B cell (primary cell): ENCODE results near the gene SSU72. TPM values are rescaled to one million over a fixed set of nuclear protein-coding genes. Genes with fewer than 3 reads are reported as not detected.

Experiments used
- ATAC-seq: fragments of 200-7000 bp; cut with Tn5 transposase; one replicate; pipeline ENCODE4 v1.10.0; 2021; ENCODE audit warnings: low read depth, mild to moderate bottlenecking, moderate number of reproducible peaks, moderate library complexity
- CTCF ChIA-PET: fragments of 350-600 bp; sonication (Branson Sonifier 250); formaldehyde crosslinking; loops from one replicate; lab custom pipeline; 2021; ENCODE audit warnings: antibody characterized with exemption, inconsistent platforms; lab: Charles Lee
- POLR2A ChIA-PET: fragments of 350-600 bp; sonication (Branson Sonifier 250); formaldehyde crosslinking; loops from one replicate; lab custom pipeline; 2021; ENCODE audit warnings: antibody characterized with exemption; lab: Charles Lee
- DNase-seq: peaks from one replicate; pipeline ENCODE4 v3.0.0; 2013
- H2AFZ ChIP-seq: 2 replicates; pipeline ENCODE4 v1.6.1; 2012; ENCODE audit warnings: mild to moderate bottlenecking, low read depth, low read length; ENCODE audit not compliant: insufficient read depth, poor library complexity, severe bottlenecking
- H3K27ac ChIP-seq, 2 donors: 1 replicate in 1 of 2; 2 replicates in 1 of 2; pipeline ENCODE4 v1.5.1; 2012 to 2013; ENCODE audit warnings: low read length in 2 of 2, mild to moderate bottlenecking in 2 of 2, moderate library complexity in 1 of 2
- H3K27me3 ChIP-seq, 4 experiments: fragments of 200-600 bp in 1 of 4; sonication (generic) in 1 of 4; replicated peaks in 1 of 4; 1 replicate in 2 of 4; 2 replicates in 2 of 4; pipeline versions ENCODE4 v1.6.1 to v1.7.0; 2013 to 2016; ENCODE audit warnings: low read length in 3 of 4, mild to moderate bottlenecking in 2 of 4, mixed read lengths in 1 of 4, moderate library complexity in 1 of 4; ENCODE audit not compliant: insufficient read depth in 4 of 4, control insufficient read depth in 3 of 4; ENCODE audit errors: control extremely low read depth in 1 of 4
- H3K36me3 ChIP-seq, 2 experiments: replicated peaks in 1 of 2; 1 replicate in 1 of 2; 2 replicates in 1 of 2; pipeline versions ENCODE4 v1.6.1 to v1.7.1; 2013; ENCODE audit warnings: low read length in 1 of 2; ENCODE audit not compliant: insufficient read depth in 2 of 2, control insufficient read depth in 1 of 2; ENCODE audit errors: control extremely low read depth in 1 of 2, extremely low read depth in 1 of 2
- H3K4me1 ChIP-seq, 2 donors: fragments of 200-600 bp in 1 of 2; sonication (generic) in 1 of 2; 1 replicate in 1 of 2; 2 replicates in 1 of 2; pipeline versions ENCODE4 v1.5.1 to v1.6.1; 2013 to 2017; ENCODE audit warnings: low read length in 2 of 2; ENCODE audit not compliant: control insufficient read depth in 2 of 2, insufficient read depth in 2 of 2
- H3K4me2 ChIP-seq: replicated peaks from 2 replicates; pipeline ENCODE3; 2012; ENCODE audit warnings: mild to moderate bottlenecking, low read depth, low read length; ENCODE audit not compliant: poor library complexity, severe bottlenecking
- H3K4me3 ChIP-seq, 5 experiments: fragments of 200-600 bp in 1 of 5; sonication (generic) in 1 of 5; 1 replicate in 3 of 5; 2 replicates in 2 of 5; pipeline versions ENCODE4 v1.5.1 to v1.7.0; 2011 to 2016; ENCODE audit warnings: low read length in 4 of 5, mild to moderate bottlenecking in 4 of 5, low read depth in 2 of 5, control low read depth in 1 of 5, moderate library complexity in 1 of 5; ENCODE audit not compliant: insufficient read depth in 1 of 5; ENCODE audit errors: control extremely low read depth in 1 of 5, extremely low read depth in 1 of 5
- H3K79me2 ChIP-seq: fragments of 200-600 bp; sonication (generic); one replicate; pipeline ENCODE4 v1.6.0; 2016; ENCODE audit warnings: low read length; ENCODE audit not compliant: control insufficient read depth, insufficient read depth
- H3K9ac ChIP-seq: fragments of 200-600 bp; sonication (generic); 2 replicates; pipeline ENCODE4 v1.6.1; 2017; ENCODE audit warnings: mild to moderate bottlenecking, low read length, moderate library complexity
- H3K9me3 ChIP-seq, 3 donors: one replicate each; pipeline versions ENCODE4 v1.6.1 to v1.7.1; 2013; ENCODE audit warnings: low read length in 2 of 3; ENCODE audit not compliant: control insufficient read depth in 2 of 3, insufficient read depth in 1 of 3; ENCODE audit errors: control extremely low read depth in 1 of 3
- H4K20me1 ChIP-seq: 2 replicates; pipeline ENCODE4 v1.6.0; 2012; ENCODE audit warnings: mild to moderate bottlenecking, low read length; ENCODE audit not compliant: insufficient read depth, control insufficient read depth, poor library complexity, severe bottlenecking
- H3K27ac Mint-ChIP-seq: one replicate; pipeline ENCODE4 v1.8.0; 2021; ENCODE audit warnings: mixed read lengths
- H3K27me3 Mint-ChIP-seq: one replicate; pipeline ENCODE4 v1.8.0; 2021; ENCODE audit warnings: mixed read lengths
- H3K4me1 Mint-ChIP-seq: one replicate; pipeline ENCODE4 v1.8.0; 2021; ENCODE audit warnings: mixed read lengths
- H3K4me3 Mint-ChIP-seq: one replicate; pipeline ENCODE4 v1.8.0; 2021; ENCODE audit warnings: mixed read lengths
- H3K9me3 Mint-ChIP-seq: one replicate; pipeline ENCODE4 v1.8.0; 2022; ENCODE audit warnings: mixed read lengths; ENCODE audit not compliant: insufficient read depth
- EZH2 ChIP-seq: IDR thresholded peaks from 2 replicates; pipeline ENCODE4 v1.6.1; 2012; ENCODE audit warnings: borderline replicate concordance, low read depth, mild to moderate bottlenecking, moderate library complexity, low read length; ENCODE audit not compliant: insufficient read depth, poor library complexity, severe bottlenecking
- WGBS: methylation state at CpG from one replicate; pipeline ENCODE4 v1.1.5; 2013; ENCODE audit warnings: missing lambda C conversion rate; ENCODE audit not compliant: insufficient coverage; 5-methylcytosine and 5-hydroxymethylcytosine counted together
- intact Hi-C: fragments of 100-400 bp; cut with micrococcal nuclease; formaldehyde crosslinking; loops from one replicate; pipeline ENCODE4 v1.10.0; 2022
- polyA plus RNA-seq: library from polyadenylated mRNA; depleted of rRNA; stranded (reverse); fragments of >200 nt; gene quantifications from 2 replicates; pipeline ENCODE4 v1.2.3, GENCODE V29; 2012
- total RNA-seq, 2 donors: library from RNA; stranded (reverse); fragments of 120-200 nt in 1 of 2; gene quantifications; 1 replicate in 1 of 2; 2 replicates in 1 of 2; pipeline versions ENCODE4 v1.2.3 to v1.2.4, GENCODE V29; 2013 to 2022
- TF ChIP-seq, protein P1 (sequence below): fragments of 200-600 bp; IDR thresholded peaks from one replicate; pipeline ENCODE4 v1.8.0; 2022; ENCODE audit warnings: antibody characterized with exemption, mild to moderate bottlenecking

Gene SSU72
- total and polyA plus RNA-seq, 2 donors (not counting 1 experiment from before 2014, with no cell fraction given) = 86.8 to 112 TPM

DNA sequence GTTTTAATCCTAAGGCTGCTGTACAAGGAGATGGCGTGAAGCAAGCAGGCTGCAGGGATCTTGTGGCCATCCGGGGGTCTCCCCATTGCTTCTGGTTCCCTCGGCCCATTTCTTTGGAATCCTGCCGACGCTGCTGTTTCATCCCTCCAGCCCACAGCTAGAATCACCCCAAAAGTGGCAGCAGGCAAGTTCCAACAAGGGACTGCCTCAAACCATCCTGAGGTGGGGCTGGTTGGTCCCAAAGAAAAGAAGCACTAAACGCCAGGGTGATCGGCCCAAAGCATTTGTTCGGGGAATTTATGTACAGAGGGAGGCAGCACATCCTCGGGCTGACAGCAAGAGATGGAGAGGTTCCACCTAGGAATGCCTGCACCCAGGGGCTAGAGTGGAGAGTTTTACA, 36.1 kb upstream of the SSU72 start:
- WGBS = 95% methylated on average over 9 of the region's 9 CpGs
- TF ChIP-seq, protein P1, sequence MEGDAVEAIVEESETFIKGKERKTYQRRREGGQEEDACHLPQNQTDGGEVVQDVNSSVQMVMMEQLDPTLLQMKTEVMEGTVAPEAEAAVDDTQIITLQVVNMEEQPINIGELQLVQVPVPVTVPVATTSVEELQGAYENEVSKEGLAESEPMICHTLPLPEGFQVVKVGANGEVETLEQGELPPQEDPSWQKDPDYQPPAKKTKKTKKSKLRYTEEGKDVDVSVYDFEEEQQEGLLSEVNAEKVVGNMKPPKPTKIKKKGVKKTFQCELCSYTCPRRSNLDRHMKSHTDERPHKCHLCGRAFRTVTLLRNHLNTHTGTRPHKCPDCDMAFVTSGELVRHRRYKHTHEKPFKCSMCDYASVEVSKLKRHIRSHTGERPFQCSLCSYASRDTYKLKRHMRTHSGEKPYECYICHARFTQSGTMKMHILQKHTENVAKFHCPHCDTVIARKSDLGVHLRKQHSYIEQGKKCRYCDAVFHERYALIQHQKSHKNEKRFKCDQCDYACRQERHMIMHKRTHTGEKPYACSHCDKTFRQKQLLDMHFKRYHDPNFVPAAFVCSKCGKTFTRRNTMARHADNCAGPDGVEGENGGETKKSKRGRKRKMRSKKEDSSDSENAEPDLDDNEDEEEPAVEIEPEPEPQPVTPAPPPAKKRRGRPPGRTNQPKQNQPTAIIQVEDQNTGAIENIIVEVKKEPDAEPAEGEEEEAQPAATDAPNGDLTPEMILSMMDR = no peak
- no peak for TF ChIP-seq EZH2
- intact Hi-C loops = no loop called here
- H3K27ac Mint-ChIP-seq = no peak overlapping the region
- ATAC-seq = no peak
- Histone ChIP-seq H3K4me1 (peaks cover 20 to 25% of the 10 kb centered on the region in 2 donors), H3K4me2 (no peak overlapping the region), H3K36me3 (no peaks in the 10 kb centered on the region), H3K27ac (no peak overlapping the region), H2AFZ (no peak overlapping the region), H3K9me3 (no peaks in the 10 kb centered on the region), H3K79me2 (peaks cover 15% of the 10 kb centered on the region), H3K4me3 (no peak overlapping the region), H4K20me1 (peaks cover 6% of the 10 kb centered on the region), H3K27me3 (no peaks in the 10 kb centered on the region), H3K9ac (no peak overlapping the region)
- H3K4me1 Mint-ChIP-seq = peaks cover 29% of the 10 kb centered on the region
- no peak for DNase-seq
- CTCF ChIA-PET = no interaction called here
- no peaks in the 10 kb centered on the region for H3K27me3 Mint-ChIP-seq
- H3K4me3 Mint-ChIP-seq = no peak overlapping the region
- H3K9me3 Mint-ChIP-seq = no peaks in the 10 kb centered on the region
- POLR2A ChIA-PET = no interaction called here

- ChIA-PET CTCF (interaction anchor here (0.5 kb wide), 1 partner anchor 286 kb away, joined by 3 read pairs; no protein-coding TSS in a partner anchor), POLR2A (interaction anchor here (0.7 kb wide), 1 partner anchor 38 kb away, joined by 3 read pairs; no protein-coding TSS in a partner anchor)
- WGBS = 86% methylated on average over 8 of the region's 12 CpGs
- Histone ChIP-seq H3K9ac (no peak overlapping the region), H3K4me3 (no peak overlapping the region), H3K36me3 (no peaks in the 10 kb centered on the region), H3K9me3 (no peaks in the 10 kb centered on the region), H2AFZ (no peak overlapping the region), H3K4me2 (no peak overlapping the region), H3K4me1 (peaks cover 20 to 25% of the 10 kb centered on the region in 2 donors), H4K20me1 (peaks cover 6% of the 10 kb centered on the region), H3K79me2 (peaks cover 14% of the 10 kb centered on the region), H3K27ac (no peak overlapping the region), H3K27me3 (no peaks in the 10 kb centered on the region)
- intact Hi-C loops = no loop called here
- ATAC-seq = no peak
- Mint-ChIP-seq H3K4me3 (no peak overlapping the region), H3K4me1 (peaks cover 29% of the 10 kb centered on the region), H3K27me3 (no peaks in the 10 kb centered on the region), H3K27ac (no peak overlapping the region), H3K9me3 (no peaks in the 10 kb centered on the region)
- TF ChIP-seq, protein P1 = no peak
- TF ChIP-seq EZH2 = no peak
- no peak for DNase-seq
Observed at GRCh38 chr1:1609822-1610485, 35.3 kb upstream of the SSU72 start.
